ENCODE data around the gene AQP6. TPM values are rescaled to one million over a fixed set of nuclear protein-coding genes. Genes with fewer than 3 reads are reported as not detected.
"Not testable (repeated sequence)": the region's sequence is repeated elsewhere in the genome, so short reads cannot be mapped to it uniquely, and the experiment has no call there.

AQP6 gene
- total and polyA plus RNA-seq, 9 donors, result under 0.01 to 0.08 (median 0.04) TPM; not detected in 6

- intact Hi-C loops (cut with DNase I), result no loop called here
- no peaks in the 10 kb centered on the region for H3K9me3 ChIP-seq
- no peaks in the 10 kb centered on the region for H3K36me3 ChIP-seq
- no peak for TF ChIP-seq EP300 (IDR thresholded peaks at IDR 0.05)
- no peak for TF ChIP-seq POLR2A (IDR thresholded peaks at IDR 0.05)
- no peak for TF ChIP-seq CTCF (IDR thresholded peaks at IDR 0.05)
- WGBS, 3 donors, result 80 to 86% (median 80%) methylated on average over 5 of the region's 5 CpGs
- no peaks in the 10 kb centered on the region for H3K4me1 ChIP-seq (ENCODE audit: insufficient read depth)
- H3K27ac ChIP-seq, result no peak overlapping the region
- H3K4me3 ChIP-seq, result no peak overlapping the region
- H3K27me3 ChIP-seq, result no peaks in the 10 kb centered on the region
- no peak for DNase-seq
Observed at GRCh38 chr12:49985981-49986380, 13.2 kb downstream of the AQP6 start.

GRCh38 chr12:49986476-49986875 lies 13.7 kb downstream of the AQP6 start:
- WGBS, 3 donors, result 92 to 93% (median 93%) methylated on average over 3 of the region's 3 CpGs
- H3K4me3 ChIP-seq; H3K27me3 ChIP-seq; DNase-seq; H3K4me1 ChIP-seq (ENCODE audit: insufficient read depth); H3K9me3 ChIP-seq; intact Hi-C loops (cut with DNase I); H3K36me3 ChIP-seq; H3K27ac ChIP-seq: not testable (repeated sequence)

- H3K27me3 ChIP-seq, result no peaks in the 10 kb centered on the region
- TF ChIP-seq CTCF (IDR thresholded peaks at IDR 0.05) (no peak), EP300 (IDR thresholded peaks at IDR 0.05) (no peak), POLR2A (IDR thresholded peaks at IDR 0.05) (no peak)
- H3K9me3 ChIP-seq, result no peaks in the 10 kb centered on the region
- intact Hi-C loops (cut with DNase I), result no loop called here
- no peaks in the 10 kb centered on the region for H3K4me1 ChIP-seq (ENCODE audit: insufficient read depth)
- H3K27ac ChIP-seq, result no peak overlapping the region
- no peak for DNase-seq
- 80 to 82% (median 81%) methylated on average over 4 of the region's 4 CpGs for WGBS, 3 donors
- H3K4me3 ChIP-seq, result no peak overlapping the region
- H3K36me3 ChIP-seq, result no peaks in the 10 kb centered on the region
Observed at GRCh38 chr12:49987625-49988303, 15.0 kb downstream of the AQP6 start.

GRCh38 chr12:49989400-49989799 lies 16.7 kb downstream of the AQP6 start:
- H3K9me3 ChIP-seq; H3K4me1 ChIP-seq (ENCODE audit: insufficient read depth); DNase-seq; H3K27me3 ChIP-seq; H3K4me3 ChIP-seq; intact Hi-C loops (cut with DNase I); H3K27ac ChIP-seq; H3K36me3 ChIP-seq: not testable (repeated sequence)
- 94 to 98% (median 96%) methylated on average over 2 of the region's 2 CpGs for whole genome bisulfite sequencing, 3 donors

GRCh38 chr12:49990273-49990672 lies 17.5 kb downstream of the AQP6 start:
- H3K27me3 ChIP-seq, result no peaks in the 10 kb centered on the region
- intact Hi-C loops (cut with DNase I), result no loop called here
- TF ChIP-seq POLR2A (IDR thresholded peaks at IDR 0.05) (no peak), CTCF (IDR thresholded peaks at IDR 0.05) (no peak), EP300 (IDR thresholded peaks at IDR 0.05) (no peak)
- H3K4me1 ChIP-seq (ENCODE audit: insufficient read depth), result no peaks in the 10 kb centered on the region
- H3K9me3 ChIP-seq, result no peaks in the 10 kb centered on the region
- H3K4me3 ChIP-seq, result no peak overlapping the region
- no peaks in the 10 kb centered on the region for H3K36me3 ChIP-seq
- 87 to 89% (median 87%) methylated on average over 4 of the region's 4 CpGs for WGBS, 3 donors
- no peak overlapping the region for H3K27ac ChIP-seq
- DNase-seq, result no peak
